ENCODE results near the gene CXXC5. TPM values are rescaled to one million over a fixed set of nuclear protein-coding genes. Genes with fewer than 3 reads are reported as not detected.

The CXXC5 gene
- total RNA-seq, 1 donor from 2014 or later: 41.9 TPM

DNA sequence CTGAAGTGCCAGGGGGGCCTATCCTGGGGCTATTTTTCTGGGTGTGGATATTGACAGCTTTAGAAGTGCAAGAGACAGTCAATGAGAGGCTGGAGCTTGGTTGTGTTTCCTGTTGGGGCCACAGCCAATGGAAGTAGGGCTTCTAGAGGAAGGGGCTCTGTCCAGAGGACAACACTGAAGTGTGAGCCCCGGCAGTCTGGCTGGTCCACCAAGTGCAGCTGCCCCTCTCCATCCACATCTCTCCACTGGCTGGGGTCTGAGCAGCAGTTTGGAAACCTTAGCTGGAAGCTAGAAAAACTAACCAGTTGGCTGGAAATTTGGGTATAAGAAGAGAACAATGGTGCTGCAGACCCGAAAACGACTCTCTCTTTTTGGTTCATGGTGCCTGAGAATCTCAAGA is 83.1 kb downstream of the CXXC5 start:
- no peaks in the 10 kb centered on the region for H3K27me3 ChIP-seq
- no peaks in the 10 kb centered on the region for H3K4me1 ChIP-seq
- TF ChIP-seq, protein P1, sequence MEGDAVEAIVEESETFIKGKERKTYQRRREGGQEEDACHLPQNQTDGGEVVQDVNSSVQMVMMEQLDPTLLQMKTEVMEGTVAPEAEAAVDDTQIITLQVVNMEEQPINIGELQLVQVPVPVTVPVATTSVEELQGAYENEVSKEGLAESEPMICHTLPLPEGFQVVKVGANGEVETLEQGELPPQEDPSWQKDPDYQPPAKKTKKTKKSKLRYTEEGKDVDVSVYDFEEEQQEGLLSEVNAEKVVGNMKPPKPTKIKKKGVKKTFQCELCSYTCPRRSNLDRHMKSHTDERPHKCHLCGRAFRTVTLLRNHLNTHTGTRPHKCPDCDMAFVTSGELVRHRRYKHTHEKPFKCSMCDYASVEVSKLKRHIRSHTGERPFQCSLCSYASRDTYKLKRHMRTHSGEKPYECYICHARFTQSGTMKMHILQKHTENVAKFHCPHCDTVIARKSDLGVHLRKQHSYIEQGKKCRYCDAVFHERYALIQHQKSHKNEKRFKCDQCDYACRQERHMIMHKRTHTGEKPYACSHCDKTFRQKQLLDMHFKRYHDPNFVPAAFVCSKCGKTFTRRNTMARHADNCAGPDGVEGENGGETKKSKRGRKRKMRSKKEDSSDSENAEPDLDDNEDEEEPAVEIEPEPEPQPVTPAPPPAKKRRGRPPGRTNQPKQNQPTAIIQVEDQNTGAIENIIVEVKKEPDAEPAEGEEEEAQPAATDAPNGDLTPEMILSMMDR (IDR thresholded peaks at IDR 0.05): no peak
- H3K9me3 ChIP-seq: no peaks in the 10 kb centered on the region
- H3K36me3 ChIP-seq: no peaks in the 10 kb centered on the region
- DNase-seq (ENCODE audit: low spot score in 2 of 2): no peak
- no peak overlapping the region for H3K4me3 ChIP-seq
- H3K27ac ChIP-seq: no peak overlapping the region
- intact Hi-C loops (cut with DNase I): no loop called here

DNA sequence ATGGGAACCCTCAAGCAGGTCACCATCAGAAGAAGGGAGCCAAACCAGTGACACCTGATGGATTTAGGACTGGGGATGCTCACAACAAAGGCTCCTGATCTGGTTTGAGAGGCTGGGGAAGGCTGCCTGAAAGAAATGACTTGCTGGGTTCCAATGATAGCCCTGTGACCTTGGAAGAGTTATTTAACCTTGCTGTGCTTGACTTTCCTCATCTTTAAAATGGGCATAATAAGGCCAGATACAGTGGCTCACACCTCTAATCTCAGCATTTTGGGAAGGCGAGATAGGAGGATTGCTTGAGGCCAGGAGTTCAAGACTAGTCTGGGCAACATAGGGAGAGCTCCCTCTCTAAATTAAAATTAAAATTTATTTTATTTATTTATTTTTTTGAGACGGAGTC is 83.9 kb downstream of the CXXC5 start:
- H3K9me3 ChIP-seq: no peaks in the 10 kb centered on the region
- intact Hi-C loops (cut with DNase I): no loop called here
- no peaks in the 10 kb centered on the region for H3K36me3 ChIP-seq
- no peak for DNase-seq (ENCODE audit: low spot score in 2 of 2)
- H3K4me3 ChIP-seq: no peak overlapping the region
- no peaks in the 10 kb centered on the region for H3K4me1 ChIP-seq
- no peaks in the 10 kb centered on the region for H3K27me3 ChIP-seq
- TF ChIP-seq, protein P1 (IDR thresholded peaks at IDR 0.05): no peak
- H3K27ac ChIP-seq: no peak overlapping the region

DNA sequence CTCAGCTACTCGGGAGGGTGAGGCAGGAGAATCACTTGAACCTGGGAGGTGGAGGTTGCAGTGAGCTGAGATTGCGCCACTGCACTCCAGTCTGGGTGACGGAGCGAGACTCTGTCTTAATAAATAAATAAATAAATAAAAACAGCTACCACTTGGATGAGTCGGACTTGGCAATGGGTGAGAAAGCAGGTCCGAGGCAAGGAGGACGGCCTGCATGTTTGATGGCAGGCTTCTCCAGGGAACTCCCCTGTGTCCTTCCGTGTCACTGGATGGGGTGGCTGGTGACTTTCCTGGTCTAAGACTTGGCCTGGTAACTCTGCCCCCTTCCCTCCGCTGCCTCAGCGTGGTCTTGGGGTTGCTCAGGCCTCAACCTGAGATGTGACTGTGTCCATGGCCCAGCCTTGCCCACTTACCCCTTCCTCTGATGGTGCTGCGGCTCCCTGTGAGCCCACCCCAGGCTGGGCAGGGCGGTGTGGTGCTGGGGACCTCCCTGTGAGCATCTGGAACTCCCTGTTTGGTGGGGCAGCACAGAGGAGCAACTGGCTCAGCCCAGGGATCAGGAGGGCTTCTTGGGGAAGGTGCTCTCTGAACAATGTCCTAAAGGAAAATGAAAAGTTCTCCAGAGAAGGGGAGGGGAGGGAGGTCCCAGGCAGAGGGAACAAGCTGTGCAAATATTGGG is 85.0 kb downstream of the CXXC5 start:
- intact Hi-C loops (cut with DNase I): no loop called here
- Histone ChIP-seq H3K4me3 (no peak overlapping the region), H3K27ac (no peak overlapping the region), H3K27me3 (no peaks in the 10 kb centered on the region), H3K9me3 (no peaks in the 10 kb centered on the region), H3K36me3 (no peaks in the 10 kb centered on the region), H3K4me1 (no peaks in the 10 kb centered on the region)
- no peak for DNase-seq (ENCODE audit: low spot score in 2 of 2)
- TF ChIP-seq, protein P1 (IDR thresholded peaks at IDR 0.05): no peak

Other genes with a start within 250 kb of the CXXC5 start
- gene SPATA24, start 244.3 kb upstream of the CXXC5 start, total RNA-seq: not detected
- 8.4 TPM for gene DNAJC18, start 208.8 kb upstream of the CXXC5 start, total RNA-seq
- gene ECSCR, start 185.6 kb upstream of the CXXC5 start, total RNA-seq: 51.6 TPM
- gene SMIM33, start 177.3 kb upstream of the CXXC5 start, total RNA-seq: not detected
- 179 TPM for gene STING1, start 165.6 kb upstream of the CXXC5 start, total RNA-seq
- gene UBE2D2, start 87.0 kb upstream of the CXXC5 start, total RNA-seq: 65.9 TPM
- gene PSD2, start 147.5 kb downstream of the CXXC5 start, total RNA-seq: not detected

All from ascending aorta (tissue), 2 donors.